Pancreas (tissue), 10 donors: ENCODE data around the gene ALOX5AP. TPM values are rescaled to one million over a fixed set of nuclear protein-coding genes. Genes with fewer than 3 reads are reported as not detected.
A peak's percentile ranks its signal among the peaks of the same experiment; 100 is the strongest.

Experiments used
- ATAC-seq, 4 donors: fragments of 200-7000 bp; cut with Tn5 transposase; one replicate each; pipeline versions ENCODE4 v1.8.0 to v1.9.1; 2020; ENCODE audit warnings: mild to moderate bottlenecking in 4 of 4, moderate library complexity in 4 of 4
- DNase-seq, 6 donors: peaks; one replicate each; pipeline ENCODE4 v3.0.0-alpha.2; 2020
- FAIRE-seq: peaks from 2 replicates; lab custom pipeline; 2012; peaks lifted over from hg19 to GRCh38; lab: Jason Lieb, UNC
- H3K27ac ChIP-seq, 4 donors: fragments of 200-600 bp; sonication (generic); 1 replicate in 3 of 4; 2 replicates in 1 of 4; pipeline versions ENCODE4 v1.5.0 to v1.8.0; 2020
- H3K27me3 ChIP-seq, 4 donors: fragments of 200-600 bp; one replicate each; pipeline ENCODE4 v1.8.0; 2021
- H3K36me3 ChIP-seq, 3 donors: fragments of 200-600 bp; sonication (generic) in 1 of 3; one replicate each; pipeline versions ENCODE4 v1.5.0 to v1.8.0; 2020 to 2021
- H3K4me1 ChIP-seq, 3 donors: fragments of 200-600 bp; one replicate each; pipeline ENCODE4 v1.8.0; 2021
- H3K4me3 ChIP-seq, 4 donors: fragments of 200-600 bp; sonication (generic) in 2 of 4; one replicate each; pipeline versions ENCODE4 v1.5.0 to v1.8.0; 2020 to 2021
- H3K9me3 ChIP-seq, 4 donors: fragments of 200-600 bp; one replicate each; pipeline ENCODE4 v1.8.0; 2021
- WGBS, 2 donors: extraction: QIAGEN DNeasy Blood & Tissue Kit; methylation state at CpG; one replicate each; pipeline ENCODE4 v1.1.7; 2013; 5-methylcytosine and 5-hydroxymethylcytosine counted together
- intact Hi-C, 3 donors: fragments of 100-400 bp; cut with DNase I; formaldehyde crosslinking; loops; one replicate each; pipeline versions ENCODE4 v1.11.1 to v1.14.2; 2022
- polyA plus RNA-seq, 2 donors: library from polyadenylated mRNA; stranded (reverse); fragments of 200-250 nt; gene quantifications; one replicate each; pipeline ENCODE4 v1.2.3, GENCODE V29; 2013
- total RNA-seq, 6 donors: library from RNA; stranded (reverse); fragmentation: NEBNext Ultra II Directional in 4 of 6; extraction: Animal tissue kit (Norgen Biotek cat#: 25700) in 4 of 6; gene quantifications; one replicate each; pipeline versions ENCODE4 v1.2.1 to v1.2.4, GENCODE V29; 2021 to 2023
- TF ChIP-seq, protein P1 (sequence below), 4 donors: fragments of 200-600 bp; sonication (generic) in 3 of 4; IDR thresholded peaks; one replicate each; pipeline versions ENCODE4 v1.5.0 to v1.8.0; 2021; ENCODE audit warnings: antibody characterized with exemption in 4 of 4
- donor health status: healthy with polysubstance abuse.
- donor health status: DM: no; HTN: no; CAD: no; lungs with moderate emphysema.
- donor health status: DM: no; HTN: no; CAD: no.
- donor health status: control.
- donor health status: control.
- donor health status: Bipolar disorder and iron deficiency.
- donor health status: DM: yes; HTN: yes; CAD: no.
- donor health status: DM: no; HTN: no; CAD: no.
- donor health status: DM: no; HTN: no; CAD: no.
- donor health status: DM: yes; HTN: yes; CAD: no.

The ALOX5AP gene
- total and polyA plus RNA-seq, 8 donors, result 1.3 to 33.2 (median 3.6) TPM

GRCh38 chr13:30737511-30738337, 2.4 kb downstream of the ALOX5AP start:
- TF ChIP-seq, protein P1, sequence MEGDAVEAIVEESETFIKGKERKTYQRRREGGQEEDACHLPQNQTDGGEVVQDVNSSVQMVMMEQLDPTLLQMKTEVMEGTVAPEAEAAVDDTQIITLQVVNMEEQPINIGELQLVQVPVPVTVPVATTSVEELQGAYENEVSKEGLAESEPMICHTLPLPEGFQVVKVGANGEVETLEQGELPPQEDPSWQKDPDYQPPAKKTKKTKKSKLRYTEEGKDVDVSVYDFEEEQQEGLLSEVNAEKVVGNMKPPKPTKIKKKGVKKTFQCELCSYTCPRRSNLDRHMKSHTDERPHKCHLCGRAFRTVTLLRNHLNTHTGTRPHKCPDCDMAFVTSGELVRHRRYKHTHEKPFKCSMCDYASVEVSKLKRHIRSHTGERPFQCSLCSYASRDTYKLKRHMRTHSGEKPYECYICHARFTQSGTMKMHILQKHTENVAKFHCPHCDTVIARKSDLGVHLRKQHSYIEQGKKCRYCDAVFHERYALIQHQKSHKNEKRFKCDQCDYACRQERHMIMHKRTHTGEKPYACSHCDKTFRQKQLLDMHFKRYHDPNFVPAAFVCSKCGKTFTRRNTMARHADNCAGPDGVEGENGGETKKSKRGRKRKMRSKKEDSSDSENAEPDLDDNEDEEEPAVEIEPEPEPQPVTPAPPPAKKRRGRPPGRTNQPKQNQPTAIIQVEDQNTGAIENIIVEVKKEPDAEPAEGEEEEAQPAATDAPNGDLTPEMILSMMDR (IDR thresholded peaks at IDR 0.05), result no peak
- no peaks in the 10 kb centered on the region for H3K36me3 ChIP-seq
- intact Hi-C loops, result no loop called here
- H3K9me3 ChIP-seq, result no peaks in the 10 kb centered on the region
- 72 to 85% methylated on average over 3 of the region's 3 CpGs for WGBS, 2 donors
- H3K27ac ChIP-seq, result no peak overlapping the region
- H3K27me3 ChIP-seq, result no peaks in the 10 kb centered on the region
- FAIRE-seq (no peak), ATAC-seq (peak in 2 of 4 donors; percentile 40 to 47), DNase-seq (no peak)
- no peaks in the 10 kb centered on the region for H3K4me1 ChIP-seq
- peak overlapping the region in 1 of 4 donors; percentile 10 for H3K4me3 ChIP-seq

- FAIRE-seq (no peak), ATAC-seq (no peak), DNase-seq (no peak)
- TF ChIP-seq, protein P1 (IDR thresholded peaks at IDR 0.05), result no peak
- no peaks in the 10 kb centered on the region for H3K9me3 ChIP-seq
- no peaks in the 10 kb centered on the region for H3K4me1 ChIP-seq
- no peak overlapping the region for H3K4me3 ChIP-seq
- H3K27me3 ChIP-seq, result no peaks in the 10 kb centered on the region
- no peaks in the 10 kb centered on the region for H3K36me3 ChIP-seq
- intact Hi-C loops, result no loop called here
- 79 to 83% methylated on average over 9 of the region's 9 CpGs for WGBS, 2 donors
- H3K27ac ChIP-seq, result no peak overlapping the region
Measured at GRCh38 chr13:30738526-30739236, 3.3 kb downstream of the ALOX5AP start.

DNA sequence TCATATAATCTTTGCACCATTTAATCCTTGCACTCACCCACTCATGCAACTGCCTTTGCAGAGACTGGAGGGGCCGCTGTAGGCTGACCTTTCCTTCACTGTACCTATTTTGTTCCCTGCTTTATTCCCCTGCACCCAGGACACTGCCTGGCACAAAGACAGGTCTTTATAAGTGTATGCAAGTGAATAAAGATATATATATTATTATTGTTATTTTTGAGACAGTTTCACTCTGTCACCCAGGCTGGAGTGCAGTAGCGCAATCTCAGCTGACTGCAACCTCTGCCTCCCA, 3.8 kb downstream of the ALOX5AP start:
- Histone ChIP-seq H3K4me3 (no peak overlapping the region), H3K4me1 (no peaks in the 10 kb centered on the region), H3K27me3 (no peaks in the 10 kb centered on the region), H3K27ac (no peak overlapping the region), H3K36me3 (no peaks in the 10 kb centered on the region), H3K9me3 (no peaks in the 10 kb centered on the region)
- TF ChIP-seq, protein P1 (IDR thresholded peaks at IDR 0.05), result no peak
- FAIRE-seq (no peak), DNase-seq (no peak), ATAC-seq (no peak)
- WGBS, 2 donors, result 96 to 98% methylated on average over 2 of the region's 2 CpGs
- intact Hi-C loops, result no loop called here

- H3K4me1 ChIP-seq, result no peaks in the 10 kb centered on the region
- 64 to 69% methylated on average over 14 of the region's 14 CpGs for WGBS, 2 donors
- peak overlapping the region in 1 of 4 donors; percentile 33 for H3K27ac ChIP-seq
- DNase-seq (no peak), FAIRE-seq (no peak), ATAC-seq (peak in 3 of 4 donors; percentile 13 to 33 (median 18))
- no peaks in the 10 kb centered on the region for H3K9me3 ChIP-seq
- H3K4me3 ChIP-seq, result no peak overlapping the region
- intact Hi-C loops, result no loop called here
- no peaks in the 10 kb centered on the region for H3K27me3 ChIP-seq
- no peaks in the 10 kb centered on the region for H3K36me3 ChIP-seq
- TF ChIP-seq, protein P1 (IDR thresholded peaks at IDR 0.05), result no peak
Measured at GRCh38 chr13:30739761-30740642, 4.7 kb downstream of the ALOX5AP start.
